ENCODE measurements around the gene ATRNL1. TPM values are rescaled to one million over a fixed set of nuclear protein-coding genes. Genes with fewer than 3 reads are reported as not detected.
"Not testable (repeated sequence)": the region's sequence is repeated elsewhere in the genome, so short reads cannot be mapped to it uniquely, and the experiment has no call there.

Gene ATRNL1
- total RNA-seq, 4 donors from 2014 or later: 0.34 to 1.1 (median 0.55) TPM

- H3K4me3 ChIP-seq (ENCODE audit: low read depth, poor library complexity, severe bottlenecking): no peak overlapping the region
- intact Hi-C loops (cut with DNase I; ENCODE audit: low total_unique reads): no loop called here
- no peak for DNase-seq (ENCODE audit: low spot score in 2 of 2)
- no peak for TF ChIP-seq CTCF (IDR thresholded peaks at IDR 0.05)
- TF ChIP-seq POLR2A (IDR thresholded peaks at IDR 0.05): no peak
Observed at GRCh38 chr10:115503546-115503945, 410.4 kb downstream of the ATRNL1 start.

DNA sequence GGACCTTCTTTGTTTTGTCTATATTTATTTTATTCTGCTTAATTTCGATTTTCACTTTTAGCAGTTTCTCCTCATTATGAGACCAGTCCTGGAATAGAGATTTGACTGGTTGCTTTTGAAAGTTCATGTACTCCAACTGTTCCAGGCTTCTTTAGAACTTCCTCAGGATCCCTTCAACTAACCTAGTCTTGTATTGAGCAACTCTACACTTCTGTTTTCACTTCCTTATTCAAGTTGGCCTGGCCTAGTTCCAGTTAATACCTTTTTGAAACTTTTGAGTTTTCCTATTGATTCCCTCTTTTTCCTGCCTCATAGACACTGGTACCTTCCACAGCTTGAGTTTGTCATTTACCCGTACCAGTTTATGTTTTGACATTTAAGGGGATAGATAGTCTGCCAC, 421.7 kb downstream of the ATRNL1 start:
- TF ChIP-seq CTCF (IDR thresholded peaks at IDR 0.05): no peak
- no peak for TF ChIP-seq POLR2A (IDR thresholded peaks at IDR 0.05)
- WGBS, 2 donors: 83 to 87% methylated on average over 2 of the region's 2 CpGs
- no peak for DNase-seq (ENCODE audit: low spot score in 2 of 2)
- intact Hi-C loops (cut with DNase I; ENCODE audit: low total_unique reads): no loop called here
- H3K4me3 ChIP-seq (ENCODE audit: low read depth, poor library complexity, severe bottlenecking): no peak overlapping the region

GRCh38 chr10:115525141-115525540, 432.0 kb downstream of the ATRNL1 start:
- WGBS, 2 donors: 77 to 80% methylated on average over 5 of the region's 5 CpGs
- TF ChIP-seq CTCF (IDR thresholded peaks at IDR 0.05): no peak
- no peak for DNase-seq (ENCODE audit: low spot score in 2 of 2)
- intact Hi-C loops (cut with DNase I; ENCODE audit: low total_unique reads): no loop called here
- no peak overlapping the region for H3K4me3 ChIP-seq (ENCODE audit: low read depth, poor library complexity, severe bottlenecking)

GRCh38 chr10:115527682-115528081, 434.5 kb downstream of the ATRNL1 start:
- DNase-seq (ENCODE audit: low spot score in 2 of 2); H3K4me3 ChIP-seq (ENCODE audit: low read depth, poor library complexity, severe bottlenecking); intact Hi-C loops (cut with DNase I; ENCODE audit: low total_unique reads): not testable (repeated sequence)

DNA sequence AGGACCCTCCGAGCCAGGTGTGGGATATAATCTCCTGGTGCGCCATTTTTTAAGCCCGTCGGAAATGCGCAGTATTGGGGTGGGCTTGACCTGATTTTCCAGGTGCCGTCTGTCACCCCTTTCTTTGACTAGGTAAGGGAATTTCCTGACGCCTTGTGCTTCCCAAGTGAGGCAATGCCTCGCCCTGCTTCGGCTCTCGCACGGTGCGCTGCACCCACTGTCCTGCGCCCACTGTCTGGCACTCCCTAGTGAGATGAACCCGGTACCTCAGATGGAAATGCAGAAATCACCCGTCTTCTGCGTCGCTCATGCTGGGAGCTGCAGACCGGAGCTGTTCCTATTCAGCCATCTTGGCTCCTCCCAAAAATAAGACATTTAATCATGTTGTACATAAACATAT, 443.2 kb downstream of the ATRNL1 start:
- H3K4me3 ChIP-seq (ENCODE audit: low read depth, poor library complexity, severe bottlenecking); intact Hi-C loops (cut with DNase I; ENCODE audit: low total_unique reads); DNase-seq (ENCODE audit: low spot score in 2 of 2): not testable (repeated sequence)
- WGBS, 2 donors: 97 to 98% methylated on average over 18 of the region's 18 CpGs

DNA sequence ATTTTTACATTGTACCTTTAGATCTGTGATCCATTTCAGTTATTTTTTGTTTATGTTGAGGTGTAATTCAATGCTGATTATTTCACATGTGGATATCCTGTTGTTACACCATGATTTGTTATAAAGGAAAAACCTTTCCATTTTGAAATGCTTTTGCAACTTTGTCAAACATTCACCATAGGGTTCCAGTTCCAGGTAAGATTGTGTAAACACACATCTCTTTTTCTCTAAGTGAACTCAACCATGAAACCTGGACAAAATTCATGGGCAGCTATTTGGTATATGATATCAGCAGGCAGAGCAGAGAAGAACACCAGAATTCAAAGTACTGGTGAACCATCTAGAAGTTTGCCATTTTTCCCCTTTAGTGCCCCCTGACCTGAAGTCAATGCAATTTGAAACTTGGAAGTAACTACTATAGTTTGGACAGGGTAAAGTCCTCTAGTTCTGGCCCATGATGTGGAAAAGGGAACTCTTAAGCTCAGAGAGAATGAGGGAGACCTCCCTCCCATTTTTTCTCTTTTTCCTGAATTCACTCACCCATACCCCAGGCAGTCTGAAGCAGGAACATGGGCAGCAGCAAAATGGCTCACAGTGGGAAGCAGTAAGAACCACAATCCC, 446.1 kb downstream of the ATRNL1 start:
- intact Hi-C loops (cut with DNase I; ENCODE audit: low total_unique reads): no loop called here
- no peak for TF ChIP-seq POLR2A (IDR thresholded peaks at IDR 0.05)
- no peak for TF ChIP-seq CTCF (IDR thresholded peaks at IDR 0.05)
- no peak for DNase-seq (ENCODE audit: low spot score in 2 of 2)
- H3K4me3 ChIP-seq (ENCODE audit: low read depth, poor library complexity, severe bottlenecking): no peak overlapping the region

DNA sequence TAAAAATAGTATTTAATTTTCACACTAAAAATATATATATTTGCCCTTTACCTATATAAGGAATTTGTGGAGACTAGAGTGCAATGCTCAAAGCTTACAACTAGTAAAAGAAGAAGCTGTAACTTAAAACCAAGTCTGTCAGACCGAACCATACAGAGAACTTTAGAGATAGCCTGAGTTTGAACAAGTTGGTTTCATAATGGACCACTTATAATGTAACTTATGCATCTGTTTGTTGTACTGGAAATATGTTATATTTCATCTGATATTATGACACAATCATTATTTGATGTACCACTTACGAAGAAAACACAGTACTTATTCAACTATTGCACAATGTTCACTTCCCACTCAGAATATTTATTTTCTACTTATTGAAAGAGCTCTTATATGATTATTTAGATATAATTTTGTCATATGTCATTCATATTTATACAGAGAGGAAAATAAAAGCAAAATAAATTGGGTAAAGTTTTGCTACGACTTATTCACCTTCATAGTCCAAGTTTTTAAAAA, 462.8 kb downstream of the ATRNL1 start:
- no peak overlapping the region for H3K4me3 ChIP-seq (ENCODE audit: low read depth, poor library complexity, severe bottlenecking)
- no peak for TF ChIP-seq POLR2A (IDR thresholded peaks at IDR 0.05)
- TF ChIP-seq CTCF (IDR thresholded peaks at IDR 0.05): no peak
- intact Hi-C loops (cut with DNase I; ENCODE audit: low total_unique reads): no loop called here
- no peak for DNase-seq (ENCODE audit: low spot score in 2 of 2)
- WGBS, 2 donors: 54 to 56% methylated on average over 3 of the region's 3 CpGs
